HEK293 (cell line): Measurements from ENCODE around the gene ZMYND12.

ENCODE experiments used
- BCL11A ChIP-seq: fragments of 450-650 bp; formaldehyde crosslinking; IDR thresholded peaks from 2 replicates; pipeline ENCODE4 v1.5.1; 2016; ENCODE audit warnings: low read depth, missing biosample characterization, missing genetic modification characterization
- FEZF1 ChIP-seq: fragments of 450-650 bp; formaldehyde crosslinking; IDR thresholded peaks from 2 replicates; pipeline ENCODE4 v1.5.1; 2016; ENCODE audit warnings: missing biosample characterization, missing genetic modification characterization
- HOXA7 ChIP-seq: sonication (generic); formaldehyde crosslinking; IDR thresholded peaks from 2 replicates; pipeline ENCODE4 v1.8.1; 2022; ENCODE audit warnings: missing genetic modification reagents, borderline replicate concordance
- KLF1 ChIP-seq: fragments of 450-650 bp; formaldehyde crosslinking; IDR thresholded peaks from 2 replicates; pipeline ENCODE4 v1.5.1; 2016; ENCODE audit warnings: missing biosample characterization, missing genetic modification characterization
- MEIS1 ChIP-seq: sonication (generic); formaldehyde crosslinking; IDR thresholded peaks from 2 replicates; pipeline ENCODE4 v1.8.1; 2022; ENCODE audit warnings: missing genetic modification reagents, mild to moderate bottlenecking, borderline replicate concordance
- PRDM2 ChIP-seq: fragments of 450-650 bp; formaldehyde crosslinking; IDR thresholded peaks from 2 replicates; pipeline ENCODE4 v1.5.1; 2016; ENCODE audit warnings: missing biosample characterization, missing genetic modification characterization, borderline replicate concordance
- SP2 ChIP-seq: fragments of 450-650 bp; formaldehyde crosslinking; IDR thresholded peaks from 2 replicates; pipeline ENCODE4 v1.5.1; 2016; ENCODE audit warnings: missing biosample characterization, missing genetic modification characterization
- ZBTB21 ChIP-seq: fragments of 450-650 bp; formaldehyde crosslinking; IDR thresholded peaks from 2 replicates; pipeline ENCODE4 v1.5.1; 2017; ENCODE audit warnings: missing biosample characterization, missing genetic modification characterization
- ZFP3 ChIP-seq: fragments of 450-650 bp; formaldehyde crosslinking; IDR thresholded peaks from 2 replicates; pipeline ENCODE4 v1.5.1; 2016; ENCODE audit warnings: low read depth, missing biosample characterization, missing genetic modification characterization
- ZFP37 ChIP-seq: fragments of 450-650 bp; formaldehyde crosslinking; IDR thresholded peaks from 2 replicates; pipeline ENCODE4 v1.5.1; 2016; ENCODE audit warnings: missing biosample characterization, missing genetic modification characterization
- ZNF112 ChIP-seq: fragments of 450-650 bp; formaldehyde crosslinking; IDR thresholded peaks from 2 replicates; pipeline ENCODE4 v1.5.0; 2017; ENCODE audit warnings: missing biosample characterization, missing genetic modification characterization
- ZNF138 ChIP-seq: fragments of 450-650 bp; formaldehyde crosslinking; IDR thresholded peaks from 2 replicates; pipeline ENCODE4 v1.5.1; 2016; ENCODE audit warnings: missing biosample characterization, missing genetic modification characterization, borderline replicate concordance
- ZNF23 ChIP-seq: fragments of 450-650 bp; formaldehyde crosslinking; IDR thresholded peaks from 2 replicates; pipeline ENCODE4 v1.5.1; 2016; ENCODE audit warnings: missing biosample characterization, missing genetic modification characterization, borderline replicate concordance
- ZNF266 ChIP-seq: fragments of 450-650 bp; formaldehyde crosslinking; IDR thresholded peaks from 2 replicates; pipeline ENCODE4 v1.5.1; 2016; ENCODE audit warnings: missing biosample characterization, missing genetic modification characterization, low read depth
- ZNF274 ChIP-seq, 2 experiments: fragments of 200-500 bp in 1 of 2; fragments of 450-650 bp in 1 of 2; sonication (Bioruptor generic) in 1 of 2; formaldehyde crosslinking in 1 of 2; IDR thresholded peaks; 2 replicates each; pipeline versions ENCODE4 v1.5.1 to v1.6.1; 2014 to 2016; ENCODE audit warnings: borderline replicate concordance in 1 of 2, inconsistent platforms in 1 of 2, low read length in 1 of 2, missing biosample characterization in 1 of 2, missing genetic modification characterization in 1 of 2
- ZNF37A ChIP-seq: fragments of 450-650 bp; IDR thresholded peaks from 2 replicates; pipeline ENCODE4 v1.5.1; 2018; ENCODE audit warnings: missing biosample characterization, missing genetic modification characterization
- ZNF548 ChIP-seq: fragments of 450-650 bp; formaldehyde crosslinking; IDR thresholded peaks from 2 replicates; pipeline ENCODE4 v1.5.1; 2016; ENCODE audit warnings: missing biosample characterization, missing genetic modification characterization
- ZNF629 ChIP-seq: fragments of 450-650 bp; formaldehyde crosslinking; IDR thresholded peaks from 2 replicates; pipeline ENCODE4 v1.5.1; 2017; ENCODE audit warnings: missing biosample characterization, missing genetic modification characterization
- ZNF660 ChIP-seq: fragments of 450-650 bp; IDR thresholded peaks from 2 replicates; pipeline ENCODE4 v1.5.1; 2018; ENCODE audit warnings: missing biosample characterization, mild to moderate bottlenecking, missing genetic modification characterization
- ZNF670 ChIP-seq: fragments of 450-650 bp; formaldehyde crosslinking; IDR thresholded peaks from 2 replicates; pipeline ENCODE4 v1.5.1; 2016; ENCODE audit warnings: missing biosample characterization, missing genetic modification characterization, low read depth
- ZNF792 ChIP-seq: fragments of 450-650 bp; formaldehyde crosslinking; IDR thresholded peaks from 2 replicates; pipeline ENCODE4 v1.5.1; 2016; ENCODE audit warnings: missing biosample characterization, missing genetic modification characterization
- ZSCAN30 ChIP-seq: fragments of 450-650 bp; IDR thresholded peaks from 2 replicates; pipeline ENCODE4 v1.5.1; 2018; ENCODE audit warnings: missing biosample characterization, mild to moderate bottlenecking, missing genetic modification characterization, moderate library complexity
- ZXDB ChIP-seq: fragments of 450-650 bp; formaldehyde crosslinking; IDR thresholded peaks from 2 replicates; pipeline ENCODE4 v1.5.1; 2016; ENCODE audit warnings: missing biosample characterization, missing genetic modification characterization
- TF ChIP-seq, protein P1 (sequence below): fragments of 450-650 bp; formaldehyde crosslinking; IDR thresholded peaks from 2 replicates; pipeline ENCODE4 v1.5.1; 2016; ENCODE audit warnings: missing biosample characterization, missing genetic modification characterization
- TF ChIP-seq, protein P2 (sequence below): fragments of 450-650 bp; formaldehyde crosslinking; IDR thresholded peaks from 2 replicates; pipeline ENCODE4 v1.5.1; 2016; ENCODE audit warnings: missing biosample characterization, missing genetic modification characterization
- TF ChIP-seq, protein P3 (sequence below): fragments of 450-650 bp; formaldehyde crosslinking; conservative IDR thresholded peaks from 2 replicates; pipeline ENCODE4 v1.5.1; 2016; ENCODE audit warnings: low read depth, missing biosample characterization, missing genetic modification characterization

Gene ZMYND12

DNA sequence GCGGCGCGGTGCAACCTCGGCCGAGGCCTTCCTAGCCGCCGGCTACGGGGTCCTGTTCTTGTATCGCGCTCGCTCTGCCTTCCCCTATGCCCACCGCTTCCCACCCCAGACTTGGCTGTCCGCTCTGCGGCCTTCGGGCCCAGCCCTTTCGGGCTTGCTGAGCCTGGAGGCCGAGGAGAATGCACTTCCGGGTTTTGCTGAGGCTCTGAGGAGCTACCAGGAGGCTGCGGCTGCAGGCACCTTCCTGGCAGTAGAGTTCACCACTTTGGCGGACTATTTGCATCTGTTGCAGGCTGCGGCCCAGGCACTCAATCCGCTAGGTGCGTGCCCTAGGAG, 900 bp upstream of the ZMYND12 start (continued):
- TF ChIP-seq ZNF138 (tag by site-specific recombination) = no peak
- TF ChIP-seq ZSCAN30 (tag by site-specific recombination) = peak; percentile 20; the same call in 1 of the 2 replicates
- peak; percentile 8 for TF ChIP-seq ZFP37
- no peak for TF ChIP-seq ZNF629 (tag by site-specific recombination)
- TF ChIP-seq ZNF670 (tag by site-specific recombination) = no peak
- TF ChIP-seq ZNF274 (IDR thresholded peaks at IDR 0.05; ENCODE audit: low read length) = no peak
- TF ChIP-seq ZNF274 (tag by site-specific recombination; IDR thresholded peaks at IDR 0.05; ENCODE audit: borderline replicate concordance) = no peak
- TF ChIP-seq PRDM2 (tag by site-specific recombination) = no peak
- no peak for TF ChIP-seq ZNF37A
- TF ChIP-seq ZNF266 = no peak
- TF ChIP-seq, protein P1, sequence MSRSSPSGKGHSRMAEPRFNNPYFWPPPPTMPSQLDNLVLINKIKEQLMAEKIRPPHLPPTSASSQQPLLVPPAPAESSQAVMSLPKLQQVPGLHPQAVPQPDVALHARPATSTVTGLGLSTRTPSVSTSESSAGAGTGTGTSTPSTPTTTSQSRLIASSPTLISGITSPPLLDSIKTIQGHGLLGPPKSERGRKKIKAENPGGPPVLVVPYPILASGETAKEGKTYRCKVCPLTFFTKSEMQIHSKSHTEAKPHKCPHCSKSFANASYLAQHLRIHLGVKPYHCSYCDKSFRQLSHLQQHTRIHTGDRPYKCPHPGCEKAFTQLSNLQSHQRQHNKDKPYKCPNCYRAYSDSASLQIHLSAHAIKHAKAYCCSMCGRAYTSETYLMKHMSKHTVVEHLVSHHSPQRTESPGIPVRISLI (tag by site-specific recombination) = no peak
- TF ChIP-seq SP2 (tag by site-specific recombination) = no peak
- TF ChIP-seq BCL11A = no peak
- TF ChIP-seq, protein P2, sequence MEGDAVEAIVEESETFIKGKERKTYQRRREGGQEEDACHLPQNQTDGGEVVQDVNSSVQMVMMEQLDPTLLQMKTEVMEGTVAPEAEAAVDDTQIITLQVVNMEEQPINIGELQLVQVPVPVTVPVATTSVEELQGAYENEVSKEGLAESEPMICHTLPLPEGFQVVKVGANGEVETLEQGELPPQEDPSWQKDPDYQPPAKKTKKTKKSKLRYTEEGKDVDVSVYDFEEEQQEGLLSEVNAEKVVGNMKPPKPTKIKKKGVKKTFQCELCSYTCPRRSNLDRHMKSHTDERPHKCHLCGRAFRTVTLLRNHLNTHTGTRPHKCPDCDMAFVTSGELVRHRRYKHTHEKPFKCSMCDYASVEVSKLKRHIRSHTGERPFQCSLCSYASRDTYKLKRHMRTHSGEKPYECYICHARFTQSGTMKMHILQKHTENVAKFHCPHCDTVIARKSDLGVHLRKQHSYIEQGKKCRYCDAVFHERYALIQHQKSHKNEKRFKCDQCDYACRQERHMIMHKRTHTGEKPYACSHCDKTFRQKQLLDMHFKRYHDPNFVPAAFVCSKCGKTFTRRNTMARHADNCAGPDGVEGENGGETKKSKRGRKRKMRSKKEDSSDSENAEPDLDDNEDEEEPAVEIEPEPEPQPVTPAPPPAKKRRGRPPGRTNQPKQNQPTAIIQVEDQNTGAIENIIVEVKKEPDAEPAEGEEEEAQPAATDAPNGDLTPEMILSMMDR = no peak
- TF ChIP-seq ZNF112 (tag by site-specific recombination) = no peak
- TF ChIP-seq ZNF792 = 0 out of 2 replicates have a peak, but pooled peaks have one; percentile 61
- TF ChIP-seq, protein P3, sequence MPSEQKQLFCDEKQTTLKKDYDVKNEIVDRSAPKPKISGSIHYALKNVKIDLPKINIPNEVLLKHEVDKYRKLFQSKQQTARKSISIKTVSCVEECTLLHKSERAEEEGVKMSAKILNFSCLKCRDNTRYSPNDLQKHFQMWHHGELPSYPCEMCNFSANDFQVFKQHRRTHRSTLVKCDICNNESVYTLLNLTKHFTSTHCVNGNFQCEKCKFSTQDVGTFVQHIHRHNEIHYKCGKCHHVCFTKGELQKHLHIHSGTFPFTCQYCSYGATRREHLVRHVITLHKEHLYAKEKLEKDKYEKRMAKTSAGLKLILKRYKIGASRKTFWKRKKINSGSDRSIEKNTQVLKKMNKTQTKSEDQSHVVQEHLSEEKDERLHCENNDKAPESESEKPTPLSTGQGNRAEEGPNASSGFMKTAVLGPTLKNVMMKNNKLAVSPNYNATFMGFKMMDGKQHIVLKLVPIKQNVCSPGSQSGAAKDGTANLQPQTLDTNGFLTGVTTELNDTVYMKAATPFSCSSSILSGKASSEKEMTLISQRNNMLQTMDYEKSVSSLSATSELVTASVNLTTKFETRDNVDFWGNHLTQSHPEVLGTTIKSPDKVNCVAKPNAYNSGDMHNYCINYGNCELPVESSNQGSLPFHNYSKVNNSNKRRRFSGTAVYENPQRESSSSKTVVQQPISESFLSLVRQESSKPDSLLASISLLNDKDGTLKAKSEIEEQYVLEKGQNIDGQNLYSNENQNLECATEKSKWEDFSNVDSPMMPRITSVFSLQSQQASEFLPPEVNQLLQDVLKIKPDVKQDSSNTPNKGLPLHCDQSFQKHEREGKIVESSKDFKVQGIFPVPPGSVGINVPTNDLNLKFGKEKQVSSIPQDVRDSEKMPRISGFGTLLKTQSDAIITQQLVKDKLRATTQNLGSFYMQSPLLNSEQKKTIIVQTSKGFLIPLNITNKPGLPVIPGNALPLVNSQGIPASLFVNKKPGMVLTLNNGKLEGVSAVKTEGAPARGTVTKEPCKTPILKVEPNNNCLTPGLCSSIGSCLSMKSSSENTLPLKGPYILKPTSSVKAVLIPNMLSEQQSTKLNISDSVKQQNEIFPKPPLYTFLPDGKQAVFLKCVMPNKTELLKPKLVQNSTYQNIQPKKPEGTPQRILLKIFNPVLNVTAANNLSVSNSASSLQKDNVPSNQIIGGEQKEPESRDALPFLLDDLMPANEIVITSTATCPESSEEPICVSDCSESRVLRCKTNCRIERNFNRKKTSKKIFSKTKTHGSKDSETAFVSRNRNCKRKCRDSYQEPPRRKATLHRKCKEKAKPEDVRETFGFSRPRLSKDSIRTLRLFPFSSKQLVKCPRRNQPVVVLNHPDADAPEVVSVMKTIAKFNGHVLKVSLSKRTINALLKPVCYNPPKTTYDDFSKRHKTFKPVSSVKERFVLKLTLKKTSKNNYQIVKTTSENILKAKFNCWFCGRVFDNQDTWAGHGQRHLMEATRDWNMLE (tag by site-specific recombination) = peak; percentile 39; the same call in 1 of the 2 replicates
- TF ChIP-seq MEIS1 = no peak
- no peak for TF ChIP-seq ZBTB21 (tag by site-specific recombination)
- no peak for TF ChIP-seq ZFP3 (tag by site-specific recombination)
- peak; percentile 12; the same call in 1 of the 2 replicates for TF ChIP-seq ZXDB
- no peak for TF ChIP-seq HOXA7 (CRISPR knock-in tag)
- TF ChIP-seq FEZF1 (tag by site-specific recombination) = no peak
- no peak for TF ChIP-seq ZNF23 (tag by site-specific recombination)
- TF ChIP-seq KLF1 (tag by site-specific recombination) = no peak
- no peak for TF ChIP-seq ZNF548 (tag by site-specific recombination)
- TF ChIP-seq ZNF660 = peak; percentile 68; the same call in 1 of the 2 replicates
